Testis (tissue), 3 donors: Measurements from ENCODE around the gene KRTAP16-1. TPM values are rescaled to one million over a fixed set of nuclear protein-coding genes. Genes with fewer than 3 reads are reported as not detected.

Experiments used
- DNase-seq: peaks from one replicate; pipeline ENCODE4 v3.0.0-alpha.2; 2019
- H3K27ac ChIP-seq, 2 donors: fragments of 200-600 bp; sonication (generic); one replicate each; pipeline ENCODE4 v1.5.1; 2019
- H3K27me3 ChIP-seq: fragments of 200-600 bp; sonication (generic); one replicate; pipeline ENCODE4 v1.5.1; 2019
- H3K36me3 ChIP-seq: fragments of 200-600 bp; sonication (generic); one replicate; pipeline ENCODE4 v1.5.1; 2017; ENCODE audit warnings: low read depth; ENCODE audit errors: missing control alignments
- H3K4me1 ChIP-seq: fragments of 200-600 bp; sonication (generic); one replicate; pipeline ENCODE4 v1.5.1; 2019
- H3K4me3 ChIP-seq, 2 donors: fragments of 200-600 bp; sonication (generic); one replicate each; pipeline ENCODE4 v1.5.1; 2017 to 2019
- H3K9me3 ChIP-seq: fragments of 200-600 bp; sonication (generic); one replicate; pipeline ENCODE4 v1.5.1; 2017
- CTCF ChIP-seq, 3 experiments: fragments of 450-650 bp in 2 of 3; fragments of 200-600 bp in 1 of 3; sonication (generic) in 1 of 3; IDR thresholded peaks; one replicate each; pipeline ENCODE4 v1.5.1; 2016 to 2019; ENCODE audit warnings: antibody characterized with exemption in 3 of 3, mild to moderate bottlenecking in 2 of 3, moderate library complexity in 1 of 3
- POLR2A ChIP-seq: fragments of 450-650 bp; IDR thresholded peaks from one replicate; pipeline ENCODE4 v1.6.1; 2017; ENCODE audit warnings: antibody characterized with exemption, mild to moderate bottlenecking, moderate library complexity
- WGBS, 2 donors: methylation state at CpG; one replicate each; pipeline ENCODE4 v1.1.5; 2018; 5-methylcytosine and 5-hydroxymethylcytosine counted together
- intact Hi-C: fragments of 100-400 bp; cut with DNase I; formaldehyde crosslinking; loops from one replicate; pipeline ENCODE4 v1.15.1; 2023; ENCODE audit warnings: low total_unique reads
- polyA plus RNA-seq: library from polyadenylated mRNA; stranded (reverse); fragments of 350-450 nt; fragmentation: Illumina TruSeq; extraction: RNeasy Lipid Tissue Mini Kit (QIAGEN cat#74804); gene quantifications from one replicate; pipeline ENCODE4 v1.2.3, GENCODE V29; 2014; ENCODE audit warnings: low read depth, low replicate concordance; ENCODE audit not compliant: insufficient read depth
- total RNA-seq, 2 donors: library from RNA; depleted of rRNA; stranded (reverse); fragments of >200 nt; gene quantifications; one replicate each; pipeline ENCODE4 v1.2.3, GENCODE V29; 2016

The KRTAP16-1 gene
- total and polyA plus RNA-seq, 3 donors from 2014 or later: not detected

- intact Hi-C loops: no loop called here
- no peaks in the 10 kb centered on the region for H3K27me3 ChIP-seq
- H3K9me3 ChIP-seq: no peaks in the 10 kb centered on the region
- WGBS, 2 donors: 74 to 83% methylated on average over 20 of the region's 20 CpGs
- no peaks in the 10 kb centered on the region for H3K4me1 ChIP-seq
- H3K27ac ChIP-seq: no peak overlapping the region
- TF ChIP-seq CTCF (IDR thresholded peaks at IDR 0.05) (no peak), POLR2A (no peak)
- no peak for DNase-seq
- no peak overlapping the region for H3K4me3 ChIP-seq
- H3K36me3 ChIP-seq: no peaks in the 10 kb centered on the region
Measured at GRCh38 chr17:41298458-41299135, 10.5 kb downstream of the KRTAP16-1 start.

GRCh38 chr17:41296846-41297245 lies 12.3 kb downstream of the KRTAP16-1 start:
- no peak for TF ChIP-seq POLR2A
- Histone ChIP-seq H3K27ac (no peak overlapping the region), H3K4me3 (no peak overlapping the region), H3K9me3 (no peaks in the 10 kb centered on the region), H3K27me3 (no peaks in the 10 kb centered on the region), H3K4me1 (no peaks in the 10 kb centered on the region), H3K36me3 (no peaks in the 10 kb centered on the region)
- intact Hi-C loops: no loop called here
- DNase-seq: no peak
- 85 to 86% methylated on average over 1 of the region's 1 CpG for WGBS, 2 donors

GRCh38 chr17:41294016-41294415 lies 15.1 kb downstream of the KRTAP16-1 start:
- intact Hi-C loops: no loop called here
- Histone ChIP-seq H3K27ac (no peak overlapping the region), H3K4me1 (no peaks in the 10 kb centered on the region)

GRCh38 chr17:41287050-41287449 lies 22.1 kb downstream of the KRTAP16-1 start:
- Histone ChIP-seq H3K36me3 (no peaks in the 10 kb centered on the region), H3K27me3 (no peaks in the 10 kb centered on the region), H3K4me3 (no peak overlapping the region), H3K4me1 (no peaks in the 10 kb centered on the region), H3K27ac (no peak overlapping the region), H3K9me3 (no peaks in the 10 kb centered on the region)
- 82 to 91% methylated on average over 3 of the region's 3 CpGs for WGBS, 2 donors
- intact Hi-C loops: no loop called here
- TF ChIP-seq CTCF (IDR thresholded peaks at IDR 0.05) (no peak), POLR2A (no peak)
- DNase-seq: no peak

More at GRCh38 chr17:41294016-41294415, 15.1 kb downstream of the KRTAP16-1 start:
- WGBS, 2 donors: 83 to 86% methylated on average over 1 of the region's 1 CpG
- no peak for DNase-seq
- H3K4me3 ChIP-seq: no peak overlapping the region
- no peaks in the 10 kb centered on the region for H3K9me3 ChIP-seq
- no peaks in the 10 kb centered on the region for H3K27me3 ChIP-seq
- no peaks in the 10 kb centered on the region for H3K36me3 ChIP-seq
- TF ChIP-seq POLR2A (no peak), CTCF (IDR thresholded peaks at IDR 0.05) (no peak)

- DNase-seq: no peak
- TF ChIP-seq POLR2A (no peak), CTCF (IDR thresholded peaks at IDR 0.05) (no peak)
- WGBS, 2 donors: 61 to 62% methylated on average over 2 of the region's 2 CpGs
- no peaks in the 10 kb centered on the region for H3K4me1 ChIP-seq
- intact Hi-C loops: no loop called here
- no peak overlapping the region for H3K4me3 ChIP-seq
- no peaks in the 10 kb centered on the region for H3K27me3 ChIP-seq
- no peak overlapping the region for H3K27ac ChIP-seq
- no peaks in the 10 kb centered on the region for H3K9me3 ChIP-seq
- no peaks in the 10 kb centered on the region for H3K36me3 ChIP-seq
Measured at GRCh38 chr17:41284546-41284945, 24.6 kb downstream of the KRTAP16-1 start.
